ENCODE results near the gene ZDHHC11. TPM values are rescaled to one million over a fixed set of nuclear protein-coding genes. Genes with fewer than 3 reads are reported as not detected.

Gene ZDHHC11
- total RNA-seq, 1 experiment from 2014 or later = 17.0 TPM

- RAD21 ChIA-PET (ENCODE audit: low non-redundant PET in 1 of 2, low total read pairs in 2 of 2, uncharacterized antibody in 2 of 2, unreplicated experiment in 2 of 2) = no interaction called here
These were observed 8.6 kb upstream of the ZDHHC11 start for GRCh38 chr5:859391-859790.

More at GRCh38 chr5:859391-859790, 8.6 kb upstream of the ZDHHC11 start:
- Histone ChIP-seq H3K4me3 (replicated peaks in 1 of 2; ENCODE audit: low read depth in 1 of 2, low read length in 2 of 2) (no peak overlapping the region), H4K20me1 (ENCODE audit: insufficient read depth) (no peaks in the 10 kb centered on the region), H3K9me3 (ENCODE audit: control insufficient read depth in 1 of 2, insufficient read depth in 1 of 2, low read depth in 1 of 2, low read length in 2 of 2) (no peaks in the 10 kb centered on the region), H3K79me2 (ENCODE audit: insufficient read depth, low read length) (no peaks in the 10 kb centered on the region), H3K27ac (ENCODE audit: low read depth, low read length) (no peak overlapping the region), H2AFZ (ENCODE audit: low read depth, low read length, poor library complexity, severe bottlenecking) (no peak overlapping the region), H3K4me1 (ENCODE audit: control insufficient read depth in 1 of 2, insufficient read depth in 2 of 2, low read length in 2 of 2) (no peaks in the 10 kb centered on the region), H3K9ac (ENCODE audit: low read length) (no peak overlapping the region), H3K36me3 (ENCODE audit: control insufficient read depth in 1 of 2, insufficient read depth in 2 of 2, low read length in 2 of 2) (peaks cover 3 to 9% of the 10 kb centered on the region in 2 experiments; a peak in 2 of 4 replicates), H3K9me2 (ENCODE audit: insufficient read depth) (no peaks in the 10 kb centered on the region), H3K27me3 (ENCODE audit: insufficient read depth, low read length) (no peaks in the 10 kb centered on the region), H3K4me2 (ENCODE audit: low read length) (no peak overlapping the region)
- TF ChIP-seq SIN3A (IDR thresholded peaks at IDR 0.05; ENCODE audit: low read depth) (no peak), POLR2A (IDR thresholded peaks at IDR 0.05; ENCODE audit: borderline replicate concordance, extremely low read depth, insufficient read depth, insufficient read length) (no peak), EZH2phosphoT487 (IDR thresholded peaks at IDR 0.05; ENCODE audit: borderline replicate concordance) (no peak), ZBTB33 (IDR thresholded peaks at IDR 0.05; ENCODE audit: extremely low read depth, insufficient replicate concordance, low read length) (no peak), JUND (IDR thresholded peaks at IDR 0.05) (no peak), CEBPB (IDR thresholded peaks at IDR 0.05; ENCODE audit: low read depth) (no peak), TCF7L2 (IDR thresholded peaks at IDR 0.05; ENCODE audit: borderline replicate concordance, extremely low read depth, insufficient read depth, insufficient read length) (no peak), SRF (IDR thresholded peaks at IDR 0.05; ENCODE audit: low read depth) (no peak), REST (IDR thresholded peaks at IDR 0.05; ENCODE audit: low read depth) (no peak), EZH2 (IDR thresholded peaks at IDR 0.05) (no peak), CBX3 (IDR thresholded peaks at IDR 0.05; ENCODE audit: low read depth) (no peak), SP1 (IDR thresholded peaks at IDR 0.05; ENCODE audit: low read depth) (no peak), FOSL1 (IDR thresholded peaks at IDR 0.05; ENCODE audit: low read depth) (no peak)
- ATAC-seq (no peak), DNase-seq (ENCODE audit: low read depth, low spot score) (no peak)
- intact Hi-C loops (cut with micrococcal nuclease) = no loop called here
- BruUV-seq (replicated peaks) = no TSS peak
- CTCF ChIA-PET = no interaction called here
- POLR2A ChIA-PET = no interaction called here
